Endothelial cell of umbilical vein (primary cell): Measurements from ENCODE around the gene LILRA2.

ENCODE experiments used
- POLR2A ChIP-seq: IDR thresholded peaks from 2 replicates; pipeline ENCODE4 v1.6.1; 2012; ENCODE audit warnings: low read depth, mild to moderate bottlenecking, control low read depth, low read length
- TF ChIP-seq, protein P1 (sequence below), 2 donors: IDR thresholded peaks; 1 replicate in 1 of 2; 2 replicates in 1 of 2; pipeline ENCODE4 v1.5.1; 2011; ENCODE audit warnings: low read length in 2 of 2, mild to moderate bottlenecking in 2 of 2, moderate library complexity in 2 of 2, control low read depth in 1 of 2, inconsistent platforms in 1 of 2, low read depth in 1 of 2; ENCODE audit not compliant: insufficient read depth in 1 of 2; ENCODE audit errors: extremely low read depth in 1 of 2

DNA sequence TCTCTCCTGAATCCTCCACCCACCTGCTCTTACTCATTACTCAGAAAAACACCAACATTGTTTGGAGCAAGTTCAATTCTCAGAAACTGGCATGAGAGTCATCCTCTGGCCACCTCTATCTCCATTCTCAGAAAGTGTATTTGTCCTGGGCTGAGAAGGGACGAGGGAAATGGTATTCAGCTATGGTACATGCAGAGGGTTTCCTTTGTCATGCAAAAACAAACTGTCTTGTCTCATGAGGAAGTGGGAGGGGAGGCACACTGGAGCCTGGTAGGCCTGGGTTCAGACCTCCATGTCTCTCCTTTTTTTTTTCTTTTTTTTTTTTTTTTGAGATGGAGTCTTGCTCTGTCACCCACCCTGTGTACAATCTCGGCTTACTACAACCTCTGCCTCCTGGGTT, 31.9 kb upstream of the LILRA2 start:
- TF ChIP-seq POLR2A: no peak
- TF ChIP-seq, protein P1, sequence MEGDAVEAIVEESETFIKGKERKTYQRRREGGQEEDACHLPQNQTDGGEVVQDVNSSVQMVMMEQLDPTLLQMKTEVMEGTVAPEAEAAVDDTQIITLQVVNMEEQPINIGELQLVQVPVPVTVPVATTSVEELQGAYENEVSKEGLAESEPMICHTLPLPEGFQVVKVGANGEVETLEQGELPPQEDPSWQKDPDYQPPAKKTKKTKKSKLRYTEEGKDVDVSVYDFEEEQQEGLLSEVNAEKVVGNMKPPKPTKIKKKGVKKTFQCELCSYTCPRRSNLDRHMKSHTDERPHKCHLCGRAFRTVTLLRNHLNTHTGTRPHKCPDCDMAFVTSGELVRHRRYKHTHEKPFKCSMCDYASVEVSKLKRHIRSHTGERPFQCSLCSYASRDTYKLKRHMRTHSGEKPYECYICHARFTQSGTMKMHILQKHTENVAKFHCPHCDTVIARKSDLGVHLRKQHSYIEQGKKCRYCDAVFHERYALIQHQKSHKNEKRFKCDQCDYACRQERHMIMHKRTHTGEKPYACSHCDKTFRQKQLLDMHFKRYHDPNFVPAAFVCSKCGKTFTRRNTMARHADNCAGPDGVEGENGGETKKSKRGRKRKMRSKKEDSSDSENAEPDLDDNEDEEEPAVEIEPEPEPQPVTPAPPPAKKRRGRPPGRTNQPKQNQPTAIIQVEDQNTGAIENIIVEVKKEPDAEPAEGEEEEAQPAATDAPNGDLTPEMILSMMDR (IDR thresholded peaks at IDR 0.05; ENCODE audit: extremely low read depth in 1 of 2, insufficient read depth in 1 of 2, low read depth in 1 of 2, low read length in 2 of 2): no peak
